DMS79 treated with DMSO at 0.1 percent for 48 hours (cell line): ENCODE measurements around the gene TUBG1.
A peak's percentile ranks its signal among the peaks of the same experiment; 100 is the strongest.
"Not testable (repeated sequence)": the region's sequence is repeated elsewhere in the genome, so short reads cannot be mapped to it uniquely, and the experiment has no call there.

ENCODE experiments used
- DNase-seq: peaks from one replicate; lab custom pipeline; 2025; lab: John Stamatoyannopoulos, UW

Gene TUBG1

DNA sequence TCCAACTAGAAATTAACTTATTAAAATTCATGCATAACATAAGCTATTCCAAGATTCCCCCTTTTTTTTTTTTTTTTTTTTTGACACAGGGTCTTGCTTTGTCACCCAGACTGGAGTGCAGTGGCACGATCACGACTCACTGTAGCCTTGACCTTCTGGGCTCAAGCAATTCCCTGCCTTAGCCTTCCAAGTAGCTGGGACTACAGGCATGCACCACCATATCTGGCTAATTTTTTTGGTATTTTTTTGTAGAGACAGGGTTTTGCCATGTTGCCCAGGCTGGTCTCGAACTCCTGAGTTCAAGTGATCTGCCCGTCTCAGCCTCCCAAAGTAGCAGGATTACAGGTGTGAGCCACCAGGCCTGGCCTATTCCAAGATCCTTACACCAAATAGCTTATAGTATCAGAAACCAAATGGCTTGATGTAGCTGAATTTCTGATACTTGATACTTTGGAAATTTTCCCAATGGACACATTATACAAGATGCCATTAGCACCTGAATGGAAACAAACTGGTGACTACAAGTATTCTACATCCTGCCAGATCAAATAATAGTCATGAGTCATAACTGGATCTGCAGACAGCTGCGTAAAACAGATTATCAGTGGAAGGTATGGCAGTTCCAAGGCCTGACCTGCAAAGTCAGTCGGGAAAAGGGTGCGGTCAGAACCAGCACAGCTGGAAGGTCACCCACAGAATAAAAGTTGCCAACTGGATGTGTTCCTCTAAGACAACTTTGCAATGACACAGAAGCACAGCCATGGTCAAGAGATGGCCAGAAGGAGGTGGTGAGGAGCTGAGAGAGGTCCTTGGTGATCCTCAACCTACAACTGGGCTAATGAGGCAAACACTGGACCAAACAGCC, 14.5 kb downstream of the TUBG1 start:
- peak; percentile 8 for DNase-seq

DNA sequence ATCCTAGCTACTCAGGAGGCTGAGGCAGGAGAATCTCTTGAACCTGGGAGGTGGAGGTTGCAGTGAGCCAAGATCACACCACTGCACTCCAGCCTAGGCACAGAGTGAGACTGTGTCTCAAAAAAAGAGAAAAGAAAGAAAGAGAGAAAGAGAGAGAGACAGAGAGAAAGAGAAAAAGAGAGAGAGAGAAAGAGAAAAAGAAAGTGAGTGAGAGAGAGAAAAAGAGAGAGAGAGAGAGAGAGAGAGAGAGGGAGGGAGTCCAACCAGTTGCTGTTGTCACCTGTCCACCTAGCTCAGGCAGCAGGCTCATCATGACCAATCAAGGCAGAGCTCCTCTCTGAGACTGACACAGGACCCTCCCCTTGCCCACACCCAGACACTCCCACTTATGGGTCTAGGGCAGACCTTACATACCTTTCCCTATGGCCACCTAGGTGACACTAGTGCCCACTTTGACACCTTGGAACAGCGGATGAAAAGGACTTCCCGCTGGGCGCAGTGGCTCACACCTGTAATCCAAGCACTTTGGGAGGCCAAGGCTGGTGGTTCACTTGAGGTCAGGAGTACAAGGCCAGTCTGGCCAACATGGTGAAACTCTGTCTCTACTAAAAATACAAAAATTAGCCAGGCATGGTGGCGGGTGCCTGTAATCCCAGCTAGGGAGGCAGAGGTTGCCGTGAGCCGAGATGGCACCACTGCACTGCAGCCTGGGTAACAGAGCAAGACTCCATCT, 17.7 kb downstream of the TUBG1 start:
- DNase-seq = not testable (repeated sequence)

DNA sequence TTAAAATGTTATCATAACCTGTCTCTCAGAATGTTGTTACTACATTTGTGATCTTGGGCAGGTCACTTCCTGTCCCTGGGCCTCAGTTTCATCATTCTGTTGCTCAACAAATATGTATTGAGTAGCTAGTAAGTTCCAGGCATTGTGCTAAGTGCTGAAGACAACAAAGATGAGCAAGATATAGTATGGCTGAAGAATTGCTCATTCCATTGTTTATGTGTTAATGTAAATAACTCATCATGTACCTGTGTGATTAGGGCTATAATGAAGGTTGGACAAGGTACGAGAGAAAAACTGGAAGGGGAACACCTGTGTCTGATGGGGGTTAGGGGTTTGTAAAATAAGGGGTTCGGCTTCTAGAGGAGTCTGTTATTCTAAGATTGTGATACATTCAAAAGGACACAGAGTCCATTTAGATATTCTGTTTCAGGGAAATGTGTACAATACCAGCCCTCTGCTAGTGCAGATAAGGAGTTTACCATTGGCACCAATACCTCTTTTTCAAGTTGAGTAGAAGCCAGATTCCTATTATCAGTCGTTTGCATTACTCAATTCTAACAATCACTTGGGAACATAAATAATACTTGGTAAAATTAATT, 20.0 kb downstream of the TUBG1 start:
- DNase-seq = no peak

DNA sequence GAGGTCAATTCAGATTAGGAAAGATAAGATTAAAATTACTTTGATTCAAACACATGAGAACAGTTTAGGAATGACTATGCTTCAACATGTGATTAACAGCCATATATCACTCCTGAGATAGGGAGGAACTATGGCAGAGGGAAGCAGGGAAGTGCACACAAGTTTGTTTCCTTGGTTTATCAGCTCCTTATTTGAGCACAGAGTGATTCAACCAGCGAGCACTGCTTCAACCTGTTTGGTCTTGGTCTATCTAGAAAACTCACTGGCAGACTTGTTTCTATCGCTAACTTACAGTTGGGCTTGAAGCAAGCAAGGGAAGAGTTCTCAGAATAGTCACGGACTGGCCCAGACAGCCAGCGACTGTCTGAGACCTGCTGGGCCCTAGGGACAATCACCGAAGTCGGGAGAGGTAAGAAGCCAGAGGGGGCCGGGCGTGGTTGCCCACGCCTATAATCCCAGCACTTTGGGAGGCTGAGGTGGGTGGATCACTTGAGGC, 23.5 kb downstream of the TUBG1 start:
- no peak for DNase-seq

DNA sequence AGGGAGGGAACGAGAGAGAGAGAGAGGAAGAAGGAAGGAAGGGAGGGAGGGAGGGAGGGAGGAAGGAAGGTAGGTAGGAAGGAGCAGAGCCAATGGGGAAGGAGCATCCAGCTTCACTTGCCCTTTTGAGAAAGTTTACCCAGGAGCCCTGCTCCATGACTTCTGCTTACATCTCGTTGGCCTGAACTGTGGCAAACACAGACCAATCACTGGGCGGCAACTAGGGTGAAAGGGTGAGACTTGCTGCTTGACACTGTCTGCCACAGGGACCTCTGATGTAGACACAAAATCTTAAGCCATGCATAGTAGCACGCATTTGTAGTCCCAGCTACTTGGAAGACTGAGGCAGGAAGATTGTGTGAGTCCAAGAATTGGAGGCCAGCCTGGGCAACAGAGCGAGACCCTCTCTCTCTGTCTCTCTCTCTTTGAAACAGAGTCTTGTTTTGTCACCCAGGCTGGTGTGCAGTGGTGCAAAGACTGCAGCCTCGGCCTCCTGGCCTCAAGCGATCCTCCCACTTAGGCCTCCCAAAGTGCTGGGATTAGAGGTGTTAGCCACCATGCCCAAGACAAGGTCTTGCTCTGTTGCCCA, 30.1 kb downstream of the TUBG1 start:
- no peak for DNase-seq

GRCh38 chr17:42640121-42640520, 30.6 kb downstream of the TUBG1 start:
- DNase-seq = no peak

DNA sequence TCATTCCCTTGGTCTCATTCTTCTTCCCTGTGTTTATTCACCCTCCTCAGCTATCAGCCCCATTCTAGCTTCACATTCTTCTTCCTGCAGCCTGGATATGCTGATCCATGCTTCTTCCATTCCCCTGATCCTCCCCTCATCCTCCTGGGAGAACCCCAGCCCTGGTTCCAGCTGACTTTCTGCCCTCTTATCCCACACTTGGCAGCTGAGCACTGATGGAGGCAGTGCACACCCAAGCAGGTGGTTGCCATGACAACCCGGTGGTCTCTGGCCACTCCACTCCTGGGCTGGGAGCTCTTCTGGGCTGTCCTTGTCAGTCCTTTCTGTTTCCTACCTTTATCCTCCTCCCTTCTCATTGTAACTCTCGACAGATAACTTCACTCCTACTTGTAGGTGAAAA, 32.9 kb downstream of the TUBG1 start:
- DNase-seq = peak; percentile 52

- DNase-seq = no peak
Observed at GRCh38 chr17:42647778-42648177, 38.3 kb downstream of the TUBG1 start.

- no peak for DNase-seq
Observed at GRCh38 chr17:42651392-42651791, 41.9 kb downstream of the TUBG1 start.

- no peak for DNase-seq
Observed at GRCh38 chr17:42653179-42654124, 44.0 kb downstream of the TUBG1 start.

GRCh38 chr17:42655528-42655927, 46.0 kb downstream of the TUBG1 start:
- DNase-seq = no peak

GRCh38 chr17:42657824-42658588, 48.5 kb downstream of the TUBG1 start:
- no peak for DNase-seq

DNA sequence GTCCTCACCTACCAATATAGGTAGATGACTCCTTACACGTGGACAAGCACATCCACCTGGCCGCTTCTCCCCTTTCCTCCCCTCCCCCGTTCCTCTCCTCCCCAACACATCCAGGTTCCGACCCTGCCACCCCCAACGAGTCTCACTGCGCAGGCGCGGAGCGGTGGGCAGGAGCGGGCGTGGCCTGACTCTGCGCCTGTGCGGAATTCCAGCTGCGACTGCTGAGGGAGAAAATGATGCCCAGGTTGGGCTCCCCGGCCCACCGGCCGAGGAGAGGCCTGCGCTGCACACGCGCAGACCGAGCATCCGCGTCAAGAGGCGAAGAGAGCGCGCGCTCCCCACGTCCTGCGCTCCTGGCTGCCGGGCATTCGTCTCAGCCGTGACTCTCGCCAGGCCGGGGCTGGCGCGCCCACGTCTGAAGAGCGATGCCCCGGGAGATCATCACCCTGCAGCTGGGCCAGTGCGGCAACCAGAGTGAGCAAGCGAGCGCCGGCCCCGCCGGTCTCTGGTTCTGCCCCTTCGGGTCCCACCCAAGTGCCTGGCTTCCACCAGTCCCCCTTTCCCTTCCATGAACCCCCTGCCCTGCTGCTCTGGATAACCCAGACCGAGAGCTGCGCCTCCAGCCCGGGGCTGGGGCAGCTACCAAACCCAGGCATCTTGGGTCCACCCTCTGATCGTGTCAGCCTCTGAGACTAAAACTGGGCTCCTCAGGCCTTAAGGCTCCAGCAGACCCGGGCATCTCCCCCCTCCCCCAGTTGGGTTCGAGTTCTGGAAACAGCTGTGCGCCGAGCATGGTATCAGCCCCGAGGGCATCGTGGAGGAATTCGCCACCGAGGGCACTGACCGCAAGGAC, 49.8 kb downstream of the TUBG1 start, which contains the start of gene TUBG2:
TUBG2 (plus strand) TSS at position 206 of the 853 bp plus-strand sequence; CDS start at position 426, 220 bp downstream.
- peak; percentile 93 for DNase-seq

DNA sequence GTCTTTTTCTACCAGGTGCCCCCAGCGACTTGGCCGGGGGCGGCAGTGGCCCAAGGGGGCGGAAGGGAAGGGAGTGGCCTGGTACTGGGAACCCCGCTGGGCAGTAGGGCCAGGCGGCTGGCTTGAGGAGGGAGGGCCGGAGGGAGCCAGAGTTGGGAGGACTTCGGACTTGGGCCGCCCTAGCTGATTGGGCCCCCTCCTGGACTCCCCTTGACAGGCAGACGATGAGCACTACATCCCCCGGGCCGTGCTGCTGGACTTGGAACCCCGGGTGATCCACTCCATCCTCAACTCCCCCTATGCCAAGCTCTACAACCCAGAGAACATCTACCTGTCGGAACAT, 50.4 kb downstream of the TUBG1 start:
- not testable (repeated sequence) for DNase-seq

GRCh38 chr17:42660692-42661345, 51.3 kb downstream of the TUBG1 start:
- DNase-seq = no peak
